Smooth muscle cell (in vitro differentiated cells): ENCODE results near the gene PSMD6. TPM values are rescaled to one million over a fixed set of nuclear protein-coding genes. Genes with fewer than 3 reads are reported as not detected.
A peak's percentile ranks its signal among the peaks of the same experiment; 100 is the strongest.

Source experiments
- DNase-seq: peaks from one replicate; lab custom pipeline; 2025; ENCODE audit not compliant: unreplicated experiment; lab: John Stamatoyannopoulos, UW
- H2AFZ ChIP-seq: fragments of 200-600 bp; sonication (generic); 2 replicates; pipeline ENCODE4 v1.6.0; 2016; ENCODE audit warnings: antibody characterized with exemption, low read depth, mild to moderate bottlenecking
- H3F3A ChIP-seq: fragments of 200-600 bp; sonication (generic); 2 replicates; pipeline ENCODE4 v1.6.0; 2017; ENCODE audit warnings: antibody characterized with exemption, low read depth
- H3K27ac ChIP-seq: fragments of 200-600 bp; sonication (generic); 2 replicates; pipeline ENCODE4 v1.5.1; 2016; ENCODE audit warnings: low read depth, mild to moderate bottlenecking
- H3K27me3 ChIP-seq: fragments of 200-600 bp; sonication (generic); 2 replicates; pipeline ENCODE4 v1.6.1; 2016; ENCODE audit warnings: low read depth, mild to moderate bottlenecking
- H3K36me3 ChIP-seq: fragments of 200-600 bp; sonication (generic); 2 replicates; pipeline ENCODE4 v1.5.1; 2016; ENCODE audit warnings: low read depth
- H3K4me1 ChIP-seq: fragments of 200-600 bp; sonication (generic); 2 replicates; pipeline ENCODE4 v1.5.1; 2016; ENCODE audit warnings: low read depth
- H3K4me2 ChIP-seq: fragments of 200-600 bp; sonication (generic); 2 replicates; pipeline ENCODE4 v1.6.0; 2016; ENCODE audit warnings: mild to moderate bottlenecking
- H3K4me3 ChIP-seq: fragments of 200-600 bp; sonication (generic); 2 replicates; pipeline ENCODE4 v1.5.1; 2016; ENCODE audit warnings: mild to moderate bottlenecking
- H3K79me2 ChIP-seq: fragments of 200-600 bp; sonication (generic); 2 replicates; pipeline ENCODE4 v1.6.0; 2016; ENCODE audit warnings: low read depth, mild to moderate bottlenecking
- H3K9ac ChIP-seq: fragments of 200-600 bp; sonication (generic); 2 replicates; pipeline ENCODE4 v1.6.0; 2016; ENCODE audit warnings: low read depth
- H3K9me3 ChIP-seq: fragments of 200-600 bp; sonication (generic); replicated peaks from 2 replicates; pipeline ENCODE4 v1.5.1; 2016; ENCODE audit warnings: low read depth
- H4K20me1 ChIP-seq: fragments of 200-600 bp; sonication (generic); 2 replicates; pipeline ENCODE4 v1.6.0; 2016; ENCODE audit warnings: low read depth
- CTCF ChIP-seq: fragments of 200-600 bp; sonication (generic); IDR thresholded peaks from 2 replicates; pipeline ENCODE4 v1.5.1; 2017; ENCODE audit warnings: borderline replicate concordance, mild to moderate bottlenecking, antibody characterized with exemption; ENCODE audit not compliant: insufficient read depth, poor library complexity, severe bottlenecking
- WGBS: methylation state at CpG from one replicate; pipeline ENCODE4 v1.1.7; 2016; ENCODE audit warnings: low lambda C conversion rate; 5-methylcytosine and 5-hydroxymethylcytosine counted together
- polyA plus RNA-seq: library from polyadenylated mRNA; unstranded; fragments of >200 nt; fragmentation: Nextera tagmentation; extraction: Ambion mirVana; gene quantifications from 2 replicates; pipeline ENCODE4 v1.2.1, GENCODE V29; 2016
- total RNA-seq: library from RNA; depleted of rRNA; stranded (reverse); fragments of >200 nt; gene quantifications from 2 replicates; pipeline ENCODE4 v1.2.3, GENCODE V29; 2014

PSMD6 gene
- total and polyA plus RNA-seq, 2 experiments from 2014 or later = 109 to 119 TPM

- DNase-seq = no peak
- Histone ChIP-seq H2AFZ (no peak overlapping the region), H3K9ac (peak overlapping the region; percentile 99), H3F3A (no peaks in the 10 kb centered on the region), H3K27me3 (no peaks in the 10 kb centered on the region), H3K4me3 (peak overlapping the region; percentile 90), H3K4me2 (peak overlapping the region; percentile 98), H3K79me2 (peaks cover 37% of the 10 kb centered on the region), H3K36me3 (peaks cover 21% of the 10 kb centered on the region), H3K27ac (peak overlapping the region; percentile 87), H3K4me1 (peaks cover 9% of the 10 kb centered on the region), H4K20me1 (peaks cover 25% of the 10 kb centered on the region), H3K9me3 (no peaks in the 10 kb centered on the region)
- no peak for TF ChIP-seq CTCF
- 94% methylated on average over 6 of the region's 6 CpGs for WGBS
These were observed 1.4 kb downstream of the PSMD6 start for GRCh38 chr3:64021922-64022321.

- H3K9ac ChIP-seq = no peak overlapping the region
- H3K9me3 ChIP-seq = no peaks in the 10 kb centered on the region
- H3K27me3 ChIP-seq = no peaks in the 10 kb centered on the region
- no peak for TF ChIP-seq CTCF
- peaks cover 37% of the 10 kb centered on the region for H3K79me2 ChIP-seq
- peaks cover 32% of the 10 kb centered on the region for H4K20me1 ChIP-seq
- H3K4me3 ChIP-seq = no peak overlapping the region
- H3K36me3 ChIP-seq = peaks cover 21% of the 10 kb centered on the region
- DNase-seq = no peak
- H3F3A ChIP-seq = no peaks in the 10 kb centered on the region
- H3K4me2 ChIP-seq = no peak overlapping the region
- 99% methylated on average over 2 of the region's 2 CpGs for WGBS
- H3K27ac ChIP-seq = no peak overlapping the region
- peaks cover 9% of the 10 kb centered on the region for H3K4me1 ChIP-seq
- H2AFZ ChIP-seq = no peak overlapping the region
These were observed 3.4 kb downstream of the PSMD6 start for GRCh38 chr3:64019879-64020278.

- peaks cover 37% of the 10 kb centered on the region for H3K79me2 ChIP-seq
These were observed 4.0 kb downstream of the PSMD6 start for GRCh38 chr3:64019271-64019670.

More at GRCh38 chr3:64019271-64019670, 4.0 kb downstream of the PSMD6 start:
- no peak overlapping the region for H3K27ac ChIP-seq
- H3K4me3 ChIP-seq = no peak overlapping the region
- H3K4me1 ChIP-seq = peaks cover 9% of the 10 kb centered on the region
- no peaks in the 10 kb centered on the region for H3K9me3 ChIP-seq
- DNase-seq = no peak
- H4K20me1 ChIP-seq = peaks cover 38% of the 10 kb centered on the region
- H3K9ac ChIP-seq = no peak overlapping the region
- no peaks in the 10 kb centered on the region for H3F3A ChIP-seq
- WGBS = 98% methylated on average over 3 of the region's 3 CpGs
- peaks cover 21% of the 10 kb centered on the region for H3K36me3 ChIP-seq
- no peak for TF ChIP-seq CTCF
- H2AFZ ChIP-seq = no peak overlapping the region
- no peaks in the 10 kb centered on the region for H3K27me3 ChIP-seq
- no peak overlapping the region for H3K4me2 ChIP-seq
